Measurements from ENCODE around the gene HLCS.

HLCS gene

GRCh38 chr21:36926989-36927718 is 39.3 kb downstream of the HLCS start:
- CTCF ChIA-PET, result interaction anchor here (0.6 to 6.2 kb wide), 28 partner anchors 9 to 512 kb away, joined by 3 to 31 read pairs (median 4); no protein-coding TSS in a partner anchor
- POLR2A ChIA-PET, result no interaction called here
- no peak for DNase-seq (ENCODE audit: extremely low spot score)
- TF ChIP-seq CTCF (IDR thresholded peaks at IDR 0.05; ENCODE audit: control extremely low read depth, extremely low read depth, low read depth, missing control alignments), result no peak

GRCh38 chr21:36923270-36923669 is 43.2 kb downstream of the HLCS start:
- TF ChIP-seq CTCF (IDR thresholded peaks at IDR 0.05; ENCODE audit: control extremely low read depth, extremely low read depth, low read depth, missing control alignments), result no peak
- POLR2A ChIA-PET, result no interaction called here
- no peak for DNase-seq (ENCODE audit: extremely low spot score)
- CTCF ChIA-PET, result interaction anchor here (1.1 to 6.2 kb wide), 5 partner anchors 9 to 501 kb away, joined by 4 to 31 read pairs (median 9); no protein-coding TSS in a partner anchor

- DNase-seq (ENCODE audit: extremely low spot score), result no peak
- TF ChIP-seq CTCF (IDR thresholded peaks at IDR 0.05; ENCODE audit: control extremely low read depth, extremely low read depth, low read depth, missing control alignments), result no peak
- ChIA-PET POLR2A (no interaction called here), CTCF (interaction anchor here (2.7 to 6.2 kb wide), 3 partner anchors 9 to 500 kb away, joined by 9 to 31 read pairs (median 11); no protein-coding TSS in a partner anchor)
Observed at GRCh38 chr21:36922861-36923260, 43.6 kb downstream of the HLCS start.

GRCh38 chr21:36918291-36918690 is 48.2 kb downstream of the HLCS start:
- CTCF ChIA-PET, result interaction anchor here (1.0 to 1.6 kb wide), 2 partner anchors 9 to 495 kb away, joined by 3 to 13 read pairs; no protein-coding TSS in a partner anchor
- no peak for DNase-seq (ENCODE audit: extremely low spot score)
- no peak for TF ChIP-seq CTCF (IDR thresholded peaks at IDR 0.05; ENCODE audit: control extremely low read depth, extremely low read depth, low read depth, missing control alignments)
- POLR2A ChIA-PET, result no interaction called here

- TF ChIP-seq CTCF (IDR thresholded peaks at IDR 0.05; ENCODE audit: control extremely low read depth, extremely low read depth, low read depth, missing control alignments), result peak; percentile 17
- ChIA-PET POLR2A (no interaction called here), CTCF (interaction anchor here (1.0 to 1.9 kb wide), 4 partner anchors 10 to 494 kb away, joined by 3 to 13 read pairs (median 6); no protein-coding TSS in a partner anchor)
- DNase-seq (ENCODE audit: extremely low spot score), result no peak
Observed at GRCh38 chr21:36917471-36918158, 48.9 kb downstream of the HLCS start.

- DNase-seq (ENCODE audit: extremely low spot score), result no peak
- ChIA-PET POLR2A (no interaction called here), CTCF (interaction anchor here (1.4 to 1.9 kb wide), 3 partner anchors 10 to 286 kb away, joined by 4 to 13 read pairs (median 8); no protein-coding TSS in a partner anchor)
Observed at GRCh38 chr21:36916718-36917117, 49.8 kb downstream of the HLCS start.

More at GRCh38 chr21:36916718-36917117, 49.8 kb downstream of the HLCS start:
- no peak for TF ChIP-seq CTCF (IDR thresholded peaks at IDR 0.05; ENCODE audit: control extremely low read depth, extremely low read depth, low read depth, missing control alignments)

Measured in GM10248 (cell line).